Right lobe of liver (tissue), 4 donors: ENCODE results near the gene ACER3.

ENCODE experiments used
- CTCF ChIP-seq, 4 donors: fragments of 200-600 bp in 3 of 4; fragments of 450-650 bp in 1 of 4; IDR thresholded peaks; one replicate each; pipeline versions ENCODE4 v1.5.1 to v1.8.0; 2016 to 2022; ENCODE audit warnings: antibody characterized with exemption in 4 of 4, mild to moderate bottlenecking in 2 of 4
- POLR2A ChIP-seq: fragments of 450-650 bp; IDR thresholded peaks from one replicate; pipeline ENCODE4 v1.6.1; 2017; ENCODE audit warnings: antibody characterized with exemption, mild to moderate bottlenecking
- donor health status: DM: no; HTN: no; CAD: no.
- donor health status: DM: no; HTN: no; CAD: no.
- donor health status: DM: no; HTN: yes; CAD: no.

GRCh38 chr11:76880314-76880713, 19.6 kb downstream of the ACER3 start:
- TF ChIP-seq CTCF (IDR thresholded peaks at IDR 0.05) (no peak), POLR2A (no peak)
